ENCODE results near the gene ARPC3. TPM values are rescaled to one million over a fixed set of nuclear protein-coding genes. Genes with fewer than 3 reads are reported as not detected.
A peak's percentile ranks its signal among the peaks of the same experiment; 100 is the strongest.

ARPC3 gene
- total RNA-seq (419 and 585 TPM in 2 replicates), polyA plus RNA-seq (434 and 442 TPM in 2 replicates)

DNA sequence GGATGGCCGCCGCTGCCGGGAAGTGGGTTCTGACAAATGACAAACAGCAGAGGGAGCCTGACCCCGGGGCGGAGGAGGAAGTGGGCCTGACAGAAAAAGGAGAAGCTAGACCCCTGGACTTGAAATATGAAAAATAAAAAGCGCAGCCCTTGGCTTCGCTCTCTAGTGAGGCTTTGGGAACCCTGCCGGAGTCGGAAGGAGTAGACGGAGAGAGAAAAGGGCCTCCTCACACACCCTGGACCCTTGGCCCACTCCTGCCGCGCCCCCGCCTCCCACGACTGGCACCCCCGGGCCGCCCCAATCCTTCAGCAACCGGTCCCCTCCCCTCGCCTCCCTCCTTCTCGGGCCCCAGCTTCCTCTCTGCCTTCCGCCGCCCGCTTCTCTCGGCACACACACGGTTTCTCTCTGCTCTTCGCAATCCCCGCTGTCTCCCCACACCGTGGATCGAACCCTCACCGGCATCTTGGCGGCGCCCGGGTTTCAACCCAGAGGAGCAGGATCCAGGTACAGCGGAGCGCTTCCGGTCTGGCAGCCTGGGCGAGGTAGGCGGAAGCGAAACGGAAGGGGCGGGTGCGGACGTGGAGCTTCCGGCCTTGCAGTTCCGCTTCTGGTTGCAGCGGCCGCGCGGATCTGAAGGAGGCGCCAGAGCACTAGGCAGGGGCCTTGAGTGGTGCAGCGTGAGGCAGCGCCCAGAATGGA, at the start of gene ARPC3:
Gene ARPC3 (minus strand): TSS at position 539 of the 699 bp plus-strand sequence. CDS start 77 bp downstream, at position 462.
- H3K9me2 ChIP-seq (replicated peaks; ENCODE audit: insufficient read depth): no peaks in the 10 kb centered on the region
- H3K4me1 ChIP-seq (ENCODE audit: insufficient read depth): no peaks in the 10 kb centered on the region
- H3K9me3 ChIP-seq (ENCODE audit: low read depth): no peaks in the 10 kb centered on the region
- H3K79me2 ChIP-seq: peaks cover 47% of the 10 kb centered on the region
- H4K20me1 ChIP-seq (ENCODE audit: insufficient read depth, poor library complexity, severe bottlenecking): peaks cover 3% of the 10 kb centered on the region
- H3K27me3 ChIP-seq: no peaks in the 10 kb centered on the region
- peak within 1 kb of the TSS; percentile 84 for H3K4me3 ChIP-seq
- peak within 1 kb of the TSS; percentile 85 for H2AFZ ChIP-seq
- under 1% methylated on average over 41 of the region's 51 CpGs for WGBS (ENCODE audit: low lambda C conversion rate, missing lambda C conversion rate)
- TF ChIP-seq, protein P1, sequence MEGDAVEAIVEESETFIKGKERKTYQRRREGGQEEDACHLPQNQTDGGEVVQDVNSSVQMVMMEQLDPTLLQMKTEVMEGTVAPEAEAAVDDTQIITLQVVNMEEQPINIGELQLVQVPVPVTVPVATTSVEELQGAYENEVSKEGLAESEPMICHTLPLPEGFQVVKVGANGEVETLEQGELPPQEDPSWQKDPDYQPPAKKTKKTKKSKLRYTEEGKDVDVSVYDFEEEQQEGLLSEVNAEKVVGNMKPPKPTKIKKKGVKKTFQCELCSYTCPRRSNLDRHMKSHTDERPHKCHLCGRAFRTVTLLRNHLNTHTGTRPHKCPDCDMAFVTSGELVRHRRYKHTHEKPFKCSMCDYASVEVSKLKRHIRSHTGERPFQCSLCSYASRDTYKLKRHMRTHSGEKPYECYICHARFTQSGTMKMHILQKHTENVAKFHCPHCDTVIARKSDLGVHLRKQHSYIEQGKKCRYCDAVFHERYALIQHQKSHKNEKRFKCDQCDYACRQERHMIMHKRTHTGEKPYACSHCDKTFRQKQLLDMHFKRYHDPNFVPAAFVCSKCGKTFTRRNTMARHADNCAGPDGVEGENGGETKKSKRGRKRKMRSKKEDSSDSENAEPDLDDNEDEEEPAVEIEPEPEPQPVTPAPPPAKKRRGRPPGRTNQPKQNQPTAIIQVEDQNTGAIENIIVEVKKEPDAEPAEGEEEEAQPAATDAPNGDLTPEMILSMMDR (IDR thresholded peaks at IDR 0.05; ENCODE audit: poor library complexity): peak; percentile 90
- TF ChIP-seq EZH2 (IDR thresholded peaks at IDR 0.05; ENCODE audit: borderline replicate concordance) (no peak), EZH2phosphoT487 (IDR thresholded peaks at IDR 0.05; ENCODE audit: low read depth, severe bottlenecking, unreplicated experiment) (no peak)
- peak within 1 kb of the TSS; percentile 97 for H3K27ac ChIP-seq
- H3K36me3 ChIP-seq (replicated peaks; ENCODE audit: insufficient read depth, low read depth): no peaks in the 10 kb centered on the region
- DNase-seq (ENCODE audit: low spot score): peak; percentile 98
- peak within 1 kb of the TSS; percentile 89 for H3K4me2 ChIP-seq

DNA sequence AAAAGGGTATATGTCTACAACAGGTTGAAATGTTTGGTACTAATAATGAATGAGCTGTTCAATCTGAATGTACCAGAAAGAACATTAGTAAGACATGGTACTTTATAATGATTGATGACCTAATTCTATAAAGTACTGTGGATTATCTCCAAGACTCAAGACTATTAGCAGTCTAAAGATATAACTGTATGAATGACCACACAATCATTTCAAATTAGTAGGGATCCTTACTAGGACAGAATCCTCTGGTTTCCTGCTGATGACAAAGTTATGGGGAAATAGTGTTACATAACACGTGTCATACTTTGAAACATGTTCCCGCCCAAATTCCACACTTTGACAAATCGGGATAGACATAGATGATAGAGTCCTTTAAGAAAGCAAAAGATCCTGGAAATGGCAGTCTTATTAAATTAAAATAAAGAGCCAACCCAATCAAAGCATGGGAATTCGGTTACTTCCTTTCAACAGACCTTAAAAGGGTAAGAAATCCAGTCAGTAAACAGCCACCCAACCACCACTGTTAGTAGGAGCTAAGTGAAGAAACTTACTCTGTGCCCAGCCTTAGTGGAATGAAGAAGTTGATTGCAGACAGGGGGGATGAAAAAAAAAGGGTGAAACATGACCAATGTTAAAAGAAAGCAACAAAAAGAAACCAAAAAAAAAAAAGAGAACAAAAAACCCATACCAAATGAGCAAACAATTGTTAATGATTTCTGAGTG, 49.0 kb upstream of the ARPC3 start:
- Histone ChIP-seq H3K9me2 (replicated peaks; ENCODE audit: insufficient read depth) (no peaks in the 10 kb centered on the region), H3K9me3 (ENCODE audit: low read depth) (no peaks in the 10 kb centered on the region), H3K27ac (no peak overlapping the region), H2AFZ (no peak overlapping the region), H3K4me1 (ENCODE audit: insufficient read depth) (peaks cover 11% of the 10 kb centered on the region), H3K4me3 (no peak overlapping the region), H3K79me2 (peaks cover 58% of the 10 kb centered on the region), H3K36me3 (replicated peaks; ENCODE audit: insufficient read depth, low read depth) (peaks cover 5% of the 10 kb centered on the region), H4K20me1 (ENCODE audit: insufficient read depth, poor library complexity, severe bottlenecking) (peaks cover 24% of the 10 kb centered on the region), H3K27me3 (no peaks in the 10 kb centered on the region), H3K4me2 (peak overlapping the region; percentile 93)
- DNase-seq (ENCODE audit: low spot score): no peak
- TF ChIP-seq EZH2 (IDR thresholded peaks at IDR 0.05; ENCODE audit: borderline replicate concordance): no peak
- no peak for TF ChIP-seq EZH2phosphoT487 (IDR thresholded peaks at IDR 0.05; ENCODE audit: low read depth, severe bottlenecking, unreplicated experiment)
- TF ChIP-seq, protein P1 (IDR thresholded peaks at IDR 0.05; ENCODE audit: poor library complexity): no peak
- WGBS (ENCODE audit: low lambda C conversion rate, missing lambda C conversion rate): 92% methylated on average over 4 of the region's 4 CpGs

DNA sequence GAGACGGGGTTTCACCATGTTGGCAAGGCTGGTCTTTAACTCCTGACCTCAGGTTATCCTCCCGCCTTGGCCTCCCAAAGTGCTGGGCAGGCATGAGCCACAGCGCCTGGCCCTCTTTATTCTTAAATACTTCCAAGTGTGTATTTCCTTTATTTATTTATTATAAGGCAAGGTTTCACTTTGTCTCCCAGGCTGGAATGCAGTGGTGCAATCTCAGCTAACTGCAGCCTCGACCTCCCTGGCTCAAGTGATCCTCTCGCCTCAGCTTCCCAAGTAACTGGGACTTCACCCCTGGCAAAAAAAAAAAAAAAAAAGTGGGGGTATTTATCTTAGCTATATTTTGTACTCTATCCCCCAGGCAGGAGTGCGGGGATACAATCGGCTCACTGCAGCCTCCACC, 25.3 kb upstream of the ARPC3 start:
- no peak for DNase-seq (ENCODE audit: low spot score)
- Histone ChIP-seq H3K9me3 (ENCODE audit: low read depth) (no peaks in the 10 kb centered on the region), H3K4me1 (ENCODE audit: insufficient read depth) (no peaks in the 10 kb centered on the region), H3K79me2 (no peaks in the 10 kb centered on the region), H3K9me2 (replicated peaks; ENCODE audit: insufficient read depth) (no peaks in the 10 kb centered on the region), H2AFZ (no peak overlapping the region), H3K27me3 (no peaks in the 10 kb centered on the region), H3K36me3 (replicated peaks; ENCODE audit: insufficient read depth, low read depth) (no peaks in the 10 kb centered on the region), H3K4me2 (no peak overlapping the region), H3K4me3 (no peak overlapping the region), H3K27ac (no peak overlapping the region), H4K20me1 (ENCODE audit: insufficient read depth, poor library complexity, severe bottlenecking) (no peaks in the 10 kb centered on the region)
- TF ChIP-seq, protein P1 (IDR thresholded peaks at IDR 0.05; ENCODE audit: poor library complexity): no peak
- TF ChIP-seq EZH2phosphoT487 (IDR thresholded peaks at IDR 0.05; ENCODE audit: low read depth, severe bottlenecking, unreplicated experiment) (no peak), EZH2 (IDR thresholded peaks at IDR 0.05; ENCODE audit: borderline replicate concordance) (no peak)
- 94% methylated on average over 7 of the region's 7 CpGs for WGBS (ENCODE audit: low lambda C conversion rate, missing lambda C conversion rate)
